SU-DHL-6 (cell line): ENCODE data around the gene SFSWAP.

Source experiments
- H2AFZ ChIP-seq: fragments of 200-600 bp; sonication (generic); 2 replicates; pipeline ENCODE4 v1.6.1; 2014; ENCODE audit warnings: low read depth, mild to moderate bottlenecking, moderate library complexity, mixed read lengths, antibody characterized with exemption, low read length; ENCODE audit not compliant: severe bottlenecking
- H3F3A ChIP-seq: fragments of 200-600 bp; shearing (Covaris generic); 2 replicates; pipeline ENCODE4 v1.6.0; 2016; ENCODE audit warnings: antibody characterized with exemption, mild to moderate bottlenecking; ENCODE audit not compliant: insufficient read depth
- H3K27ac ChIP-seq: fragments of 200-600 bp; sonication (generic); 2 replicates; pipeline ENCODE4 v1.5.1; 2016; ENCODE audit warnings: low read depth, mild to moderate bottlenecking, low read length, moderate library complexity, mixed read lengths
- H3K27me3 ChIP-seq: fragments of 200-600 bp; sonication (generic), shearing (Covaris generic); 2 replicates; pipeline ENCODE4 v1.6.0; 2014; ENCODE audit warnings: mild to moderate bottlenecking, low read length
- H3K36me3 ChIP-seq: fragments of 200-600 bp; sonication (generic); 2 replicates; pipeline ENCODE4 v1.6.1; 2014; ENCODE audit warnings: mild to moderate bottlenecking, low read length, mixed read lengths
- H3K4me2 ChIP-seq: fragments of 300-600, 200-600 bp; shearing (Covaris generic), sonication (generic); 2 replicates; pipeline ENCODE4 v1.6.0; 2014; ENCODE audit warnings: low read length, low read depth, mild to moderate bottlenecking; ENCODE audit not compliant: poor library complexity, severe bottlenecking
- H3K4me3 ChIP-seq: fragments of 200-600 bp; sonication (generic); 2 replicates; pipeline ENCODE4 v1.5.1; 2014; ENCODE audit warnings: antibody characterized with exemption, low read length, mild to moderate bottlenecking, mixed read lengths; ENCODE audit not compliant: insufficient read depth, poor library complexity, severe bottlenecking
- H3K79me2 ChIP-seq: fragments of 200-600 bp; sonication (generic); 2 replicates; pipeline ENCODE4 v1.6.1; 2014; ENCODE audit warnings: mild to moderate bottlenecking, low read length, moderate library complexity; ENCODE audit not compliant: insufficient read depth
- H3K9ac ChIP-seq: fragments of 200-600 bp; sonication (generic); 2 replicates; pipeline ENCODE4 v1.7.0; 2014; ENCODE audit warnings: mild to moderate bottlenecking, low read length
- H3K9me2 ChIP-seq: fragments of 200-600 bp; sonication (generic); replicated peaks from 2 replicates; pipeline ENCODE4 v1.6.1; 2014; ENCODE audit warnings: low read length; ENCODE audit not compliant: insufficient read depth
- H3K9me3 ChIP-seq: fragments of 200-600 bp; sonication (generic); 2 replicates; pipeline ENCODE4 v1.6.1; 2014; ENCODE audit warnings: low read length, mixed read lengths; ENCODE audit not compliant: insufficient read depth
- H4K20me1 ChIP-seq: fragments of 200-600 bp; sonication (generic); 2 replicates; pipeline ENCODE4 v1.6.1; 2014; ENCODE audit warnings: low read depth, mild to moderate bottlenecking, antibody characterized with exemption, low read length, moderate library complexity, mixed read lengths
- CTCF ChIP-seq: fragments of 200-600 bp; sonication (generic); IDR thresholded peaks from one replicate; pipeline ENCODE4 v1.5.1; 2017; ENCODE audit warnings: antibody characterized with exemption, mild to moderate bottlenecking, low read length, moderate library complexity; ENCODE audit not compliant: insufficient read depth, poor library complexity, severe bottlenecking
- EZH2phosphoT487 ChIP-seq: fragments of 200-600 bp; sonication (generic), shearing (Covaris generic); conservative IDR thresholded peaks from 2 replicates; pipeline ENCODE4 v1.6.1; 2018; ENCODE audit warnings: mild to moderate bottlenecking, antibody characterized with exemption, low read length, moderate library complexity, mixed read lengths

SFSWAP gene

GRCh38 chr12:131672941-131673887 lies 37.7 kb upstream of the SFSWAP start:
- H3K9me2 ChIP-seq: no peaks in the 10 kb centered on the region

GRCh38 chr12:131673888-131674257 lies 37.0 kb upstream of the SFSWAP start:
- Histone ChIP-seq H3K9me2 (no peaks in the 10 kb centered on the region), H3K36me3 (no peaks in the 10 kb centered on the region), H3K9me3 (no peaks in the 10 kb centered on the region), H4K20me1 (no peaks in the 10 kb centered on the region), H3K27me3 (no peaks in the 10 kb centered on the region), H3K4me2 (no peak overlapping the region), H3K79me2 (no peaks in the 10 kb centered on the region), H2AFZ (no peak overlapping the region), H3K4me3 (no peak overlapping the region), H3K9ac (no peak overlapping the region), H3F3A (no peaks in the 10 kb centered on the region), H3K27ac (no peak overlapping the region)
- TF ChIP-seq CTCF (no peak), EZH2phosphoT487 (no peak)

More at GRCh38 chr12:131672941-131673887, 37.7 kb upstream of the SFSWAP start:
- no peaks in the 10 kb centered on the region for H4K20me1 ChIP-seq
- H3F3A ChIP-seq: no peaks in the 10 kb centered on the region
- no peak overlapping the region for H3K9ac ChIP-seq
- no peak for TF ChIP-seq EZH2phosphoT487
- TF ChIP-seq CTCF: no peak
- H3K4me3 ChIP-seq: no peak overlapping the region
- no peak overlapping the region for H3K4me2 ChIP-seq
- no peaks in the 10 kb centered on the region for H3K36me3 ChIP-seq
- no peaks in the 10 kb centered on the region for H3K79me2 ChIP-seq
- no peak overlapping the region for H2AFZ ChIP-seq
- no peaks in the 10 kb centered on the region for H3K27me3 ChIP-seq
- no peaks in the 10 kb centered on the region for H3K9me3 ChIP-seq
- no peak overlapping the region for H3K27ac ChIP-seq

- H3K79me2 ChIP-seq: no peaks in the 10 kb centered on the region
- H3K4me3 ChIP-seq: no peak overlapping the region
- TF ChIP-seq CTCF: no peak
- no peak for TF ChIP-seq EZH2phosphoT487
- H3K27ac ChIP-seq: no peak overlapping the region
- no peaks in the 10 kb centered on the region for H3F3A ChIP-seq
- H3K27me3 ChIP-seq: no peaks in the 10 kb centered on the region
- no peak overlapping the region for H3K4me2 ChIP-seq
- no peaks in the 10 kb centered on the region for H3K9me3 ChIP-seq
- H3K9ac ChIP-seq: no peak overlapping the region
- H4K20me1 ChIP-seq: no peaks in the 10 kb centered on the region
- H2AFZ ChIP-seq: no peak overlapping the region
- no peaks in the 10 kb centered on the region for H3K9me2 ChIP-seq
- no peaks in the 10 kb centered on the region for H3K36me3 ChIP-seq
Observed at GRCh38 chr12:131674373-131674772, 36.5 kb upstream of the SFSWAP start.
